Body of pancreas (tissue), 4 donors: ENCODE results near the gene LDLRAP1.

Experiments
- POLR2A ChIP-seq, 3 donors: fragments of 450-650 bp; IDR thresholded peaks; one replicate each; pipeline ENCODE4 v1.6.1; 2016; ENCODE audit warnings: antibody characterized with exemption in 3 of 3, mild to moderate bottlenecking in 2 of 3
- TF ChIP-seq, protein P1 (sequence below), 7 experiments: fragments of 450-650 bp in 4 of 7; fragments of 200-600 bp in 3 of 7; sonication (generic) in 3 of 7; IDR thresholded peaks; one replicate each; pipeline ENCODE4 v1.5.1; 2016 to 2019; ENCODE audit warnings: antibody characterized with exemption in 7 of 7

DNA sequence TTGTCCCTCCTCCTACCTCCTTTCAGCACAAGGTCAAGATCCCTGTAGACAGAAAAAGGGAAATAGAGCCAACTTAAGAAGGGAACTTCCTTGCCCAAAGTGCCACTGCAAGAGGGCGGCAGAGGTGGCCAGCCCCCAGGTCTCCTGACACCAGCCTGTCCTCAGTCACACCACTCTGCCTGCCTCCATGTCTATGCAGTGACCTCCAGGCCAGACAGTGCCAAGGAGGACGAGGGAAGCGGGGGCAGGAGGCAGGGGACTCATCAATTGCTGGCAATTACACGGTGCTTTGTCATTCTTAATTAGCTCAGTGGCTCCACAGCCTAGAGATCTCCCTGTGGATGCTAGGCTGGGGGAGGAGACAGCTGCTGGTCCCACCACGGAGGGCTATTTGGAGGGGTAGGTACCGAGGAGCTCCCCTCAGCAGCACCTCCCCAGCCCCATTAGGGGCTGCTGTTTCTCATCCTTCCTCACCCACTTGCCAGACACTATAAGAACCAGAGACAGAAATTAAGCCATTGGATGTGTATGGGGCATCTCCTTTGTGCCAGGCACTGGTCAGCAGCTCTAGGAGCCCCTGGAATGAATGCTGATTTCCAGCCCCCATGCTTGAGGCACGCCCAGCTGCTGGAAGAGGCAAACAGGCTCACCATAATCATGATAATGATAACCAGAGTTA, 6.1 kb upstream of the LDLRAP1 start:
- TF ChIP-seq, protein P1, sequence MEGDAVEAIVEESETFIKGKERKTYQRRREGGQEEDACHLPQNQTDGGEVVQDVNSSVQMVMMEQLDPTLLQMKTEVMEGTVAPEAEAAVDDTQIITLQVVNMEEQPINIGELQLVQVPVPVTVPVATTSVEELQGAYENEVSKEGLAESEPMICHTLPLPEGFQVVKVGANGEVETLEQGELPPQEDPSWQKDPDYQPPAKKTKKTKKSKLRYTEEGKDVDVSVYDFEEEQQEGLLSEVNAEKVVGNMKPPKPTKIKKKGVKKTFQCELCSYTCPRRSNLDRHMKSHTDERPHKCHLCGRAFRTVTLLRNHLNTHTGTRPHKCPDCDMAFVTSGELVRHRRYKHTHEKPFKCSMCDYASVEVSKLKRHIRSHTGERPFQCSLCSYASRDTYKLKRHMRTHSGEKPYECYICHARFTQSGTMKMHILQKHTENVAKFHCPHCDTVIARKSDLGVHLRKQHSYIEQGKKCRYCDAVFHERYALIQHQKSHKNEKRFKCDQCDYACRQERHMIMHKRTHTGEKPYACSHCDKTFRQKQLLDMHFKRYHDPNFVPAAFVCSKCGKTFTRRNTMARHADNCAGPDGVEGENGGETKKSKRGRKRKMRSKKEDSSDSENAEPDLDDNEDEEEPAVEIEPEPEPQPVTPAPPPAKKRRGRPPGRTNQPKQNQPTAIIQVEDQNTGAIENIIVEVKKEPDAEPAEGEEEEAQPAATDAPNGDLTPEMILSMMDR (IDR thresholded peaks at IDR 0.05): no peak
- TF ChIP-seq POLR2A (IDR thresholded peaks at IDR 0.05): no peak
